Activated CD4-positive, alpha-beta T cell treated with anti-CD3 and anti-CD28 coated beads for 48 hours (primary cell): ENCODE results near the gene AFF3.

Source experiments
- DNase-seq: peaks from one replicate; pipeline ENCODE4 v3.0.0-alpha.2; 2020

Gene AFF3

DNA sequence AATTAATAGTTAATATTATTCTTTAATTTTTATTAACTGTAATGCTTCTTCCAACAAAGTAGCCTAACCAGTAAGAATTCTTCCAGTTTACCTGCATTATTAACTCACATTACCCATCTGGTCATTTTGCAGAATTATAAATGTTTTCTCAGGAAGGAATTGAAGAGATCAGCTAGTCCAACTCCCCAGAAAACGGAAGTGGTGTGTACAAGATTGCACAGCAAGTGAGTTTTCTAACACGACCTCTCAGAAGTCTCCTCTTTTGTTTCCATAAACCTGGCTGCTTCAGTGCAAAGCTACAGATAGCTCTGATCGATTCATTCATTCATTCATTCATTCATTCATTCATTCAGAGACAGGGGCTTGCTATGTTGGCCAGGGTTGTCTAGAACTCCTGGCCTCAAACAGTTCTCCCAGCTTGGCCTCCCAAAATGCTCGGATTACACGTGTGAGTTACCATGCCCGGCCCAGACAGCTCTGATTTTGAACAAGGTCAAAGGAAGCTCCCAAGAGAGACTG, 523.8 kb downstream of the AFF3 start:
- DNase-seq: no peak

DNA sequence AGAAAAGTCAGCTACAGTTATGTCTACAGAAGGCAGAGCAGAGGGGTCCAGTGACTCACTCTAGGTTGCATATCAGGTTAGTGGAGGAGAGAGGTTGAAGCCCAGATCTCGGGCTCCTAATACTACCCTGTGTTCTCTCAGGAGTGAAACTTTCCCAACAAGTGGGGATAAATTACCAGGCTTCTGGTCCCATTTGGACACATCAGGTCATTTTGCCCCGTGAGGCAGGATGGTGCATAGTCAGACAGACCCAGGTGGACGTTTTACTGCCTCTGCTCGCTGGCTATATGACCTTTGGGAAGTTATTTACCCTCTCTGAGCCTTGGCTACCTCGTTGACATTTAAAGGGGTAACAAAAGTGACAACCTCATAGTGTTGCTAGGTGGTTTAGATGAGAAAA, 524.6 kb downstream of the AFF3 start:
- no peak for DNase-seq

DNA sequence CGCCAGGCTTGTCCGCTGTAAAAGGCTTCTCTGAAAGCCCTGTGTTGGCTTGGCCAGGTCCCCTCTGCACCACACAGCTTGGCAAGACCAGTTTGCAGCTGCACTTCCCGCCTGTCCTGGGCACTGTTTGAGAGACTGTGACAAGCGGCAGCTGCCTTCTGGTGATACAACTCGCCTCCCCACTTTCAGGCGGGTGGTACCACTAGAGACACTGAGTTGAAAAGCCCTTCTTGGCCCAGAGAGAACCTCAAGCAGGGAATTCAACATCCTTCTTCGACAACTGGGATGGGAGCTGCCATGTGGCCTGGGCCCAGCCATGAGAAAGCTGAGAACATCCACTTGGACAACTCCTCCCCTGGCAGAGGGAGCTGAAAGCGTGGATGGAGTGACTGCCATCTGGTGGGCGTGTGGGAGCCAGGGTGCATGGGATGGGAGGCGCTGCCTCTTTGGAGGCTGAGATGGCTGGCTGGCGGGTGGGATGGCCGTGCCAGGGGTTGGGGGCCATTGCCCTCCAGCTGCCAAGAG, 527.1 kb downstream of the AFF3 start:
- no peak for DNase-seq

DNA sequence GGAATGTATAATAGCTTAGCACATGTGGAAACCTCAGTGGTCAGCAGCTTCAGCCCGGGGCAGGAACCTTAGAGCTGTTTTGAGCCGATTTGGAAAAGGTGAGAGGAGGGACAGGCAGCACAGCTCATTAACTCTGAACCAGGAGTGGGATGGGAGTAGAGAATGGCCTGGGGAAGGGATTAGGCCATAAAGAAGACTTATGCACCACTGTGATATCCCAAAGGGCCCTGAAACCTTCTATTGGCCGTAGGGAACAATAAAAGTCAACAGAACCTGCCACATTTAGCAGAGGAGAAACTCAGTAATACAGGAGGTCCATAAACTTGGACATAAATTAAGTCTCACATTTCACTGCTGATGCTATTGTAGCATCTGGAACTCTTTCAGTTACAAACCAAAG, 528.4 kb downstream of the AFF3 start:
- no peak for DNase-seq

DNA sequence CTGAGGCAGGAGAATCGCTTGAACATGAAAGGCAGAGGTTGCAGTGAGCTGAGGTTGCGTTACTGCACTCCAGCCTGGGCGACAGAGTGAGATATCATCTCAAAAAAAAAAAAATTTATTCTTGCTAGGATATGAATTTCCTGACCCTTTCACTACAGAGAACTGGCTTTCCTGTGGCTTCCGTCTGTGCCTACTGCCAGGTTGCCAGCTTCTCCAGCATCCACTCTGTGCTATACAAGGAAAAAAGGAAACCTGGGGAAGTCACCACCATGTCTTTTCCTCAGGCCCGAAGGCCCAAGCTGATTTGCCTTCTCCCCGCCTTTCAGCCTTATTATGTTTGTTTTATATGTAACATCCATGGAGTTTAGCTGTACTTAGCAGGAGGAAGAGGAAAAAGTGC, 530.6 kb downstream of the AFF3 start:
- DNase-seq: no peak

DNA sequence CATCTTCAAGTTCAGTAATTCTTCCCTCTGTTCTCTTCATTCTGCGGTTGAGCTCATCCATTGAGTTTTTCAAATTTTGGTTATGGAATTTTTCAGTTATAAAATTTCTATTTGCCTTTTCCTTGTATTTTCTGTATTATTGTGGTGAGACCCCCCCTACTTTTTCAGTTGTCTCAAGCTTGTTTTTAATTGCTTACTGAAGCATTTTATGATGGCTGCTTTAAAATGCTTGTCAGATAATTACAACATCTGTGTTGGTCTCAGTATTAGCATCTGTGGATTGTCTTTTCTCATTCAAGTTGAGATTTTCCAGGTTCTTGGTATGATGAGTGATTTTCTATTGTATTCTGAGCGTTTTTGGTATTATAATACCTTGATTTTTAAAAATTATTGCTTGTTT, 531.4 kb downstream of the AFF3 start:
- no peak for DNase-seq

DNA sequence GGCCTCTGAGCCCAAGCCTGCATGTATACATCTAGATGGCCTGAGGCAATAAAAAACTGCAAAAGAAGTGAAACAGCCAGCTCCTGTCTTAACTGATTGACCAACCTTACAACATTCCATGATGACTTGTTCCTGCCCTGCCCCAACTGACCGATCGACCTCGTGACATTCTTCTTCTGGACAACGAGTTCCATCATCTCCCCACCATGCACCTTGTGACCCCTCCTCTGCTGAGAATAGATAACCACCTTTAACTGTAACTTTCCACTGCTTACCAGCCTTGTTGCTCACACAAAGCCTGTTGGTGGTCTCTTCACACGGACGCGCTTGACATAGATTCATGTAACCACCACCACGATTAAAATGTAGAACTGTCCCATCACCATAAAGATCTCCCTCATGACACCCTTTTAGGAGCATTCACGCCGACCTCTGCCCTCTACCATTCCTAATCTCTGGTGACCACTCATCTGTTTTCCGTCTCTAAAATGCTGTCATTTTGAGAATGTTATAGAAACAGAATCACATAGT, 532.5 kb downstream of the AFF3 start:
- no peak for DNase-seq

DNA sequence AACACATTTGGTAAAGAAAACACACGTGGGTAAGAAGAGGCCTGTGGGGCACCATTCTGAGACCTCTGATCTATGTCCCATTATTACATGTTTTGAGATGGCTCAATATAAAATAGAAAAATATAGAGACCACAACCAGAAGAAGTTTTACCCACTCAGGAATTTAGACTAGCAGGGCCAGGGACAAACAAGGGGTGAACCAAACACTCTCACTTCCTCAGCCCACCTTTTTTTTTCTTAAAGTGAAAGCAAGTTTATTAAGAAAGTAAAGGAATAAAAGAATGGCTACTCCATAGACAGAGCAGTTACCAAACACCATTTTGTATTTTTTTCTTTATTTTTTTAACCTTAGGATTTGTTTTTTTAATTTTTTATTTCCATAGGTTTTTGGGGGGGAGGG, 533.5 kb downstream of the AFF3 start:
- no peak for DNase-seq

DNA sequence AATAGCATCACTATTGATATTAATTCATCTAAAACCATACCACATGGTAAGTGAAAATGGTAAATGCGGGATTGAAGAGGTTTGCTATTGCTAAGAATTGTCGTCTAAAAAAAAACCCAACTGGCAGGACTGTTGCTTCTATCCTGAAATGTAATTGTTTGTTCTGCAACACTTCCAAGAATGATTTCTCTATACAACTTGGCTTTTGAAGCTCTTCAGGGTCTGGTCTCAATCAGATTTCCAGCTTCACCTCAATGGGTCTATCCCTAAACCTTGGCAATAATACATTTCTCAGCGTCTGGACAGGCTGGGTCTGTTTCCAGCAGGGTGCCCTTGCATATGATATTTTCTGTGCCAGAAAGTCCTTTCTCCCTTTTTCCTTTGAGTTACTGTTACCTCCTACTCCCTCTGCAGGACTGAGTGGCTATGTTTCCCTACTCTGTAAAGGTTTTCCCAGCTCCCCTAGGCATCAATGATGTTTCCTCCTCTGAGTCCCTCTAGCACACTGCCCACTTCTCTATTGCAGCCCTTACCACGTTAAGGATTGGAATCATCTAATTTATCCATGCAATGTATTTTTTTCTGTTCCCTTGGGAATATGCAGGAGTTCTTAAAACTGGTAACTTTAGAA, 534.4 kb downstream of the AFF3 start:
- DNase-seq: no peak

DNA sequence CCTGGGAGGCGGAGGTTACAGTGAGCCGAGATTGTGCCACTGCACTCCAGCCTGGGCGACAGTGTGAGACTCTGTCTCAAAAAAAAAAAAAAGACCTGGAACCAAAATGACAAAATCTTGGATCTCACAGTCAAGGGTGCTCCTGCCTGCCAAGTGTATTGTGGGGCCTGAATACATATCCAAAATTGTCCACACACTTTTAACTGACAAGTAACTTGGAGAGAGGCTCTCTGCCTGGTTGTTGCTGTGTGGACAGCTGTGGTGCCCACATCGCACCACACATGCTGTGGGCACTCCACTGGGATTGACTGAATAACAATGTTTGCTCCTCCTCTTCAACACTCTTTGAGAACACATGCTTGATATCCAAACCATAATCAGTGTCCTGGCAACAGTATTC, 534.9 kb downstream of the AFF3 start:
- DNase-seq: no peak

DNA sequence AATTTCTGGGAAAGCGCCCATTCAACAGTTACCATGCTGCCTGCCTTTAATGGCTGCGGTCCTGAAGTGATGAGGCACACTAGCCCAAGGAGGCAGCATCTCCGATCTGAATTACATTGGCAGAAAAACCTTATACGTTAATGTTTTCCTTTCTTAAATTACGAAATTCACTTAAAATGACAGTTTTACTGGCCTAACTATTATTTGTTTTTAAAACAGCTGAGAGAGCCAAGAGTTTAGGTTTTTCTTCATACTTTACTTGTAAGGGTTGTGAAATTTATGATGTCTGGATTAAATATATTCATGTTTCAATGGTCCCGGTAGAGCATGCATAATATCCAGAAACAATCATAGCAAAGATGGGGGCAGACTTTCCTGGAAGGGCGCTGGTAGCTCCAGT, 537.4 kb downstream of the AFF3 start:
- no peak for DNase-seq

DNA sequence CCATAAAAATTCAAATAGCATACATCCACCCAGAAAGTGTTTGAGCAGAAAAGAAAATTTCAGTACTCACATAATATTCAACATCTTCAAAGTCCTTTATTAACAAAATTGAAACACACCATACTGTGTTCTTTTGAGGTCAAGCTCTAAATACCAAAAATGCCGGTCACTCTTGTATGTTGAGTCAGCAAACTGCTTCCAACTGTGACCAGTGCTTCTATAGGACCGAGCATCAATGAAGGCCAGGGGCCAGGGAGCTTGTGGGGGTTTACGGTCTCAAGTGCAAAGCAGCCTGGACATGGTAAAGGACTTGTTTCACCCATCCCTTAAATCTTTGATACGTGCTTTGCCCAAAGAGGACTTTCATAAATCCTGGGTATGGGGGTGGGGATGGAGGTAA, 539.9 kb downstream of the AFF3 start:
- no peak for DNase-seq

DNA sequence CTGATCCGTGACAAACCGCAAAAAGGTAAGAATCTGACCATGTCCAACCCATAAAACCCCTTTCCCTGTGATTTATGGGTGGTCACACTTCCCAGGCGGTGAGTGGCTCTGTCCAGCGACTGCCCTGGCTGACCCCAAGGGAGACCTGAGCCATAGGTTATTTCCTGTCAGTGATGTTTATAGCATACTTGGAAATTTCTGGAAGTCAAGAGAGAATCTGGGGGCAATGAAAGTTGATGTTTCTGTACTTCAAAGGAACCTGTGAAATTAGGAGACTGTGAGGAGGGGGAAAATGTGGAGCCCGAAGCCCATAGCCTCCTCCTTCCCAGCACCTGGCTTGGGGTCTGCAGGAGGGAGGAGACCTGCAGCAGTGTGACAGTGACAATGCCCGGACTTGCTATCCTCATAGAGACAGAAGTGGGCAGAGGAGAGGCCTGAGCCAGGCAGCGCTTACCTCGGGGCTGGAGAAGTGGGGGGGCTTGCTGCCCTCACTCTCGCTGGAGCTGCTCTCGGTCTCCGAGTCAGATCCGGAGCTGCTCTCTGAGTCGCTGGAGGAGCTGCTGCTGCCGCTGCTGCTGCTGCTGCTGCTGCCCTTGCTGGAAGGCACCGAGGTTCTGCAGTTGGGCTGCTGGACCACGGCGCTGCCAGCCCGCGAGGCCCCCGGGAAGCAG, 541.3 kb downstream of the AFF3 start:
- no peak for DNase-seq

DNA sequence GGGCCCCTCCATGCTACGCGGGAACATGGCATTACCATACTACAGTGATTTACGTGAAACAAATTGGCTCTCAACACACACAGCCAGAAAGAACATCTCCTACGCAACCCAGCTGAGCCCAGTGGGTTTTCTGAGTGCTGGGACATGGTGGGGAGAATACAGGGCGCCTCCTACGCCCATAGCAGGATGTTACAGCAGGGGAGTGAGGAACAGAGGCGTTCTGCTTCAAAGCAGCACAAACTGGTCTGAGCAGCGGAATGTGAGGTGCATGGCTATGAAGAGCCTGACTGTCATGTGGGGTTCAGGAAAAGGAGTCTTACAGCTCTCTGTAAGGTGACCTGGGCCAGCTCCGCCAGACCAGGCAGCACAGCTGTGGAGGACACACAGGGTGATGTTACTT, 543.9 kb downstream of the AFF3 start:
- no peak for DNase-seq

DNA sequence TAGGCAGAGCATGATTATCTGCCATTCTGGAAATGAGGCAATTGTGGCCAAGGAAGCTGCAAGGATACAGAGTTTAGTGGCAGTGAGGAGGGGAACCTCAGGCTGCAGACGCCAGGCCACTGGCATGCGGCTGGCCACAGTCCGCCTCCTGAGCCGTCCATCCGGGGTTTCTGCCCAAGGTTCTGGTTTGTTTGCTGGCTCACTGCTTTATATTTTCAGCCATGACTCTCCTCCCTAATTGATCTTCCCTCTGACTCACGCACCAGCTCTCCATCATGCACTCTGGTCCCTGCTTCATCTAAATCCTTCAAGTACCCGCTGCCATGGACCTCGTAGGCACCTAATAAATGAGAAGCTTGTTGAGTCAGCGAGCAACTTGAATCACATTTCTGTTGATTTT, 544.8 kb downstream of the AFF3 start:
- no peak for DNase-seq

DNA sequence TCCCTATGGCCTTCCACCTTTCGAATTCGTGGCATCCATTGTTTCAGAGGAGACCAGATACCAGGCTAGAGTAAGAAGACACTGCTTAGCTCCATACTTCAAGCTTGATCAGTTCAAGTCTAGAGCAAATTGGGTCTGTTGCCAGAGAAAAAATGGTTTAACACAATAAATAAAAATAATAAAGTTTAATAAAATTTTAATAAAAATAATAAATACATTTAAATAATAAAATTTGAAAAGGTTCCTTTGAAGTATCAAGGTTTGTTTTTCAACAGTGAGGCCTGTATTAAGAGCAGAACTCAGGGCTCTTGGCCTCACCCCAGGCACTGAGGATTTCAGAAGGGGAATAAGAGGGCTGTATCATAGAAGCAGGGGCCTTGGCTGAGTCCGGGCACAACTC, 547.0 kb downstream of the AFF3 start:
- no peak for DNase-seq

DNA sequence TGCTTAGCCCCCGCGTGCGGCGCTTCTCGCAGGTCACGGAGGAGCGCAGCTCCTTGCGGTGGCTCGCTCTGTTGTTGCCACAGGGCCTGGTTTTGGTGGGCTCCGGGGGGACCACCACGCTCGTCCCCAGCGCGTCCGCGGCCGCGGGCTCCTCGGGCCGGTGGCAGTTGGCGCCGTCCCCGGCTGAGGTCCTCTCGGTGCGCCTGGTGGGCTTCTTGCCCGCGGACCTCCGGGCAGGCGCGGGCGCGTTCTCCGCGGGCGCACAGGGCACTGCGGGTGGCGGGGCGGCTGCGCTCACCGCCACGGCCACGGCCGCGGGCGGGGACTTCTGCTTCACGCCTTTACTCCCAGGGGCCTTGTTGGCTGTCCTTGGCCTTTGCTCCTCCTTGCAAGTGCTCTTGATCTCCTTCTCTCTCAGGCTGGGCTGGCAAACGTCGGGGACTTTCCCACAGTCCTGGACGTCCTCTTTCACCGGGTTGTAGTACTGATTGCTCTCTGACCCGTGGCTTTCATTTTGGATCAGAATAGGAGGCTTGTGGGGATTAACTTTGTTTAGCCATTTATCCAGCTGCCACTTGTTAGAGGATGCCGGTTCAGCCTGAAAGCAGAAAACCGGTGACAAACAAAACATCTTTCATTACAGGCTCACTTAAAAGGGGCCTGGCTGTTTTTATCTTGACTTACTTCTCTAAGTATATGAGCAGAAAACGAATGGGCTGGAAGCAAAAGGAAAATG, 548.5 kb downstream of the AFF3 start:
- DNase-seq: no peak

DNA sequence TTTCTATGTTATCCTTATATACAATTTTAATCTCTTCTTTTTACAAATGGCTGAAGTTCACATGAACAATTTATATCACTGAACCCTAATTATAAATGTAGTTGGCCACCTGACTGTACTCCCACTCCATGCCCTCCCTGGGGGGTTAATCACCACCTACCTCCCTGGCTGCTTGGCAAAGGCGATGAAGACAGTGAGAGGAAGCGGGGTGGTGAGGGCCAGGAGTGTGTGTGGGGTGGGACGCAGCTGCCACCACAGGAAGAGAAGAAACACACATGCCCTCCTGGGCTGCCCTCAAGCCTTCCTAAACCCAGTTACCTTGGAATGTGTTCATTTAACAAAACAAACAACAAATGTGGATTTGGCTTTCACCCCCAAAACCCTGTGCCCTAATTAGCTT, 565.6 kb downstream of the AFF3 start:
- DNase-seq: no peak

DNA sequence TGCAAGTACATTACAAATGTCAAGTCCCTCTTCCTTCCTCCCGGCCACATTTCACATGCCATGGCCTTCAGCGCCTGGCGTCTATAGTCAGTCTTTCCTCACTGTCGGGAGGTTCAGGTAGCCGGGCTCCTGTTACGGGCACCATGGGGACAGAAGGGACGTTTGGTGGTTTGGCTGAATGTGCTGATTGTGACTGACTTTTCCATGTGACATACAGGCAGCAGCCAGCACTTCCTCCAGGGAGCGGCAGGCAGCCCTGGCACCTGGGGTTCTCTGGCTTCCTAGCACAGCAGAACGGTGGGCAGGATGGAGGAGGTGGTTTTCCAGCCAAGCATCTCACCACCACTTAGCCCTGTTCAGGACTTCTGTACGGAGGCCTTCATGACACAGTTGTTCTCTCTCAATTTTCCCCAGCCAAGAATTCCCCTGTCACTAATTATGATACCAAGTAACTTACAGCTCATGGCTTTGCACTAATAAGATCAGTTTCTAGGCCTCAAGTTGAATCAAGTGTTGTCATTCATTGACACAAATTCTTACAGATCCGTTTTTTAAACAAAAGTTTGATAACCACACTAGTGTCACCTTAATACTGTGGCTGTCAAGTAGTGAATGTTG, 568.6 kb downstream of the AFF3 start:
- no peak for DNase-seq

DNA sequence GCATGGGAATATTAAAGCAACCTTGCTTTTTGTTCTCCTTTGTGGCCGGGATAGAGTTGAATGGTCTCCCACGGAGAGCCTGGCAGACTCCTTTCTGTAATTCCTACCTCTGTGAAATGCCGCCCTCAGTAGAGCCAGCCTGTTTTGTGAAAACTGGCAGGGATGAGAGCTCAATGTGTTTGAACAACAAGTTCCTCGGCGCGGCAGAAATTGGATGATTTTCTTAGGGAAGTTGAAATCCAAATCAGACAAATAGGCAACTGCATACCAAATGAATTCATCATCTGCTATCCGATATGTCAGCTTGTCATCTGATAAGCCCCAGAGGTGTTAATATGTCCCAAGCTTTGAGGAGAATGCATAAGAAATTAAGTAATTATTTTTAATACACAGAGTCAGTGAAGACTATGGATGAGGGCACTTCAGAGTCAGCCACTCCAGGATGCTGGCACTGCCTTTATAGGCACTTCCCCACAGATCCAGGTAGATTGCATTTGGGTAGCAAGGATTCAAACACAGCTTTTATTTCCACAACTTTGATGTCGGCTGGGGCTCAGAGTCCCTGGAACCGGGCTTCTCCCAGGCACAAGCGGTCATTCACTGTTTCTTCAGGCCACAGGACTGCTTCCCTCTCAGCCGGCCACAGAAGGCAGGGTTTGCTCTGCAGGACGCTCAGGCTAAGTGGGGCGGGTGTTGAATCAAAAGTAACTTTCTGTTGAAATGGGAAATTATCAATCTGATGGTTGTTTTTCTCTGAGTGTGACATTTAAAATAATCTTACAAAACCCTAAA, 569.8 kb downstream of the AFF3 start:
- DNase-seq: no peak

DNA sequence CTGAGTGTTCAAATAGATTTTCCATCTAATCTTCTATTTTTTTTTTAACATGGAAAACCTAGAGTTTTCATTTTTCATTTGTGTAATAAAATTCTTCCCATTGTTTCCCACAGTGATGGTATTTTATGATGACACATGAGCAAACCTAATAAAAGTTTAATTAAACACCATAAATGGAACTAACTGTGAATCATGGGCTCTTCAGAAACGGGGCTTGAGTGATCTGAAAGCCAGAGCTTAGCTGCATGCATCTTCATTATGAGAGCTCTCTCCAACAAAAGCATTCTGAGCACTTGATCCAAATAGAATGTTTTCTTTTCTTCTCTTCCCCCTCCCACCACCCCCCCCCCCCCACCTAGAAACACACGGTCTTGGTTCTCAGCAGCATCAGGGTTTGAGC, 570.4 kb downstream of the AFF3 start:
- no peak for DNase-seq

DNA sequence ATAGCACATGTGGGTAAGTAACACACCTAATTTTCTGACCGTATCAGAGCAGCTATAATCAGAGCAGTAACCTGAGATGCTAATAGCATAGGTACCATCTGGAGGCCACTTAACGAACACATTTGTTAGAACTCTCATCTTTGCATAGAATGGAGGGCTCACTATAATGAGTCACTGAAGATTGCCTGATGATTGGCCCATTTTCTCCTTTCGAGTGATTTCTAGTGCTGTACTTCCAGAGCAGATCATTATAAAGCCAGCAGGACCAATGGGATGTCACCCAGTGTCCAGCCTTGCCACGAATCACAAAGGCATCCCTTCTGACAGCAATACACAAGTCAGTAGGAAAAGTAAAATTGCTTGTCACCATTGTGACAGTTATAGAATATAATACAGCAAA, 570.9 kb downstream of the AFF3 start:
- DNase-seq: no peak
